ENCODE measurements around the gene LKAAEAR1. TPM values are rescaled to one million over a fixed set of nuclear protein-coding genes. Genes with fewer than 3 reads are reported as not detected.

The LKAAEAR1 gene
- total and polyA plus RNA-seq, 2 of the 13 experiments (the other 11 are each of a cell fraction or from before 2014, with no cell fraction given): not detected

GRCh38 chr20:64044484-64045247 lies 39.5 kb downstream of the LKAAEAR1 start (continued):
- TF ChIP-seq CREM (IDR thresholded peaks at IDR 0.05) (no peak), CREM (CRISPR knock-in tag; IDR thresholded peaks at IDR 0.05) (no peak), ZBTB37 (CRISPR knock-in tag; IDR thresholded peaks at IDR 0.05) (no peak), ZNF546 (CRISPR knock-in tag; conservative IDR thresholded peaks at IDR 0.05) (no peak), HNF1A (IDR thresholded peaks at IDR 0.05; ENCODE audit: low read depth) (no peak), HNF1A (CRISPR knock-in tag; IDR thresholded peaks at IDR 0.05; ENCODE audit: borderline replicate concordance) (no peak), PAX8 (CRISPR knock-in tag; IDR thresholded peaks at IDR 0.05; ENCODE audit: borderline replicate concordance) (no peak), GFI1 (CRISPR knock-in tag; IDR thresholded peaks at IDR 0.05; ENCODE audit: borderline replicate concordance) (no peak), ZNF678 (CRISPR knock-in tag; IDR thresholded peaks at IDR 0.05) (no peak), MTERF4 (CRISPR knock-in tag; IDR thresholded peaks at IDR 0.05) (no peak), KDM2A (CRISPR knock-in tag; IDR thresholded peaks at IDR 0.05; ENCODE audit: borderline replicate concordance, low read depth) (no peak), SKI (IDR thresholded peaks at IDR 0.05; ENCODE audit: partially characterized antibody) (no peak), ZNF784 (CRISPR knock-in tag; IDR thresholded peaks at IDR 0.05; ENCODE audit: borderline replicate concordance) (no peak; the same call in 1 of the 2 replicates), MXI1 (IDR thresholded peaks at IDR 0.05; ENCODE audit: borderline replicate concordance, low read depth, low read length) (0 out of 3 replicates have a peak, but pooled peaks have one; percentile 16), TFAP4 (IDR thresholded peaks at IDR 0.05; ENCODE audit: borderline replicate concordance, low read depth) (no peak), EHMT2 (IDR thresholded peaks at IDR 0.05; ENCODE audit: borderline replicate concordance, low read depth, low read length) (no peak), SPEN (CRISPR knock-in tag; IDR thresholded peaks at IDR 0.05; ENCODE audit: low read depth) (no peak), TCF7 (IDR thresholded peaks at IDR 0.05; ENCODE audit: low read depth) (no peak), NR2F1 (CRISPR knock-in tag; IDR thresholded peaks at IDR 0.05) (no peak), MTF1 (CRISPR knock-in tag; IDR thresholded peaks at IDR 0.05) (no peak), PAWR (CRISPR knock-in tag; IDR thresholded peaks at IDR 0.05; ENCODE audit: borderline replicate concordance) (no peak), MAFG (CRISPR knock-in tag; IDR thresholded peaks at IDR 0.05) (no peak)

All from HepG2 (cell line).